VCaP (cell line): Measurements from ENCODE around the gene CCDC33.

Experiments used
- H3K27ac ChIP-seq: fragments of 450-650 bp; 2 replicates; pipeline ENCODE4 v1.5.1; 2017
- CTCF ChIP-seq: fragments of 450-650 bp; conservative IDR thresholded peaks from 2 replicates; pipeline ENCODE4 v1.5.1; 2017; ENCODE audit warnings: mild to moderate bottlenecking, moderate library complexity

The CCDC33 gene

GRCh38 chr15:74252721-74253120 is 16.6 kb downstream of the CCDC33 start:
- no peak for TF ChIP-seq CTCF
- peak overlapping the region; percentile 88; the same call in 1 of the 2 replicates for H3K27ac ChIP-seq

- no peak for TF ChIP-seq CTCF
- H3K27ac ChIP-seq, result no peak overlapping the region; the same call in 1 of the 2 replicates
These were observed 17.2 kb downstream of the CCDC33 start for GRCh38 chr15:74253211-74253921.

GRCh38 chr15:74257105-74257504 is 21.0 kb downstream of the CCDC33 start:
- no peak overlapping the region for H3K27ac ChIP-seq
- TF ChIP-seq CTCF, result no peak

GRCh38 chr15:74257623-74258022 is 21.5 kb downstream of the CCDC33 start:
- H3K27ac ChIP-seq, result no peak overlapping the region
- no peak for TF ChIP-seq CTCF

GRCh38 chr15:74258456-74259291 is 22.5 kb downstream of the CCDC33 start:
- no peak for TF ChIP-seq CTCF
- H3K27ac ChIP-seq, result no peak overlapping the region

- no peak overlapping the region for H3K27ac ChIP-seq
- TF ChIP-seq CTCF, result no peak
These were observed 23.1 kb downstream of the CCDC33 start for GRCh38 chr15:74259292-74259648.

- no peak for TF ChIP-seq CTCF
- no peak overlapping the region for H3K27ac ChIP-seq
These were observed 23.9 kb downstream of the CCDC33 start for GRCh38 chr15:74259821-74260607.
